ENCODE data around the gene MCC.

MCC gene

GRCh38 chr5:113156271-113156877 lies 331.9 kb downstream of the MCC start:
- no peak for DNase-seq (ENCODE audit: low read depth in 2 of 2, low spot score in 1 of 2)

- DNase-seq (ENCODE audit: low read depth in 2 of 2, low spot score in 1 of 2) = no peak
These were observed 334.6 kb downstream of the MCC start for GRCh38 chr5:113153512-113154097.

GRCh38 chr5:113152380-113152740 lies 335.9 kb downstream of the MCC start:
- no peak for DNase-seq (ENCODE audit: low read depth in 2 of 2, low spot score in 1 of 2)

- no peak for DNase-seq (ENCODE audit: low read depth in 2 of 2, low spot score in 1 of 2)
These were observed 336.4 kb downstream of the MCC start for GRCh38 chr5:113151641-113152379.

DNA sequence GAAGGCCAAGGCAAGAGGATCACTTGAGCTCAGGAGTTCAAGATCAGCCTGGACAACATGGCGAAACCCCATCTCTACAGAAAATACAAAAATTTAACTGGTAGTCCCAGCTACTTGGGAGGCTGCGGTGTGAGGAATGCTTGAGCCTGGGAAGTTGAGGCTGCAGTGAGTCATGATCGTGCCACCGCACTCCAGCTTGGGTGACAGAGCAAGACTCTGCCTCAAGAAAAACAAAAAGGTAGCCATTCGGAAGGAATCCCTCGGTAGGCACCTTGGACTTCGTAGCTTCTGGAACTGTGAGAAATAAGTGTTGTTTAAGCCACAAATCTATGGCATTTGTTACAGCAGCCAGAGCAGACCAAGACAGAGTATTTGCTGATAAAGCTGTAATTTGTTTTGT lies 337.4 kb downstream of the MCC start:
- DNase-seq (ENCODE audit: low read depth in 2 of 2, low spot score in 1 of 2) = no peak

DNA sequence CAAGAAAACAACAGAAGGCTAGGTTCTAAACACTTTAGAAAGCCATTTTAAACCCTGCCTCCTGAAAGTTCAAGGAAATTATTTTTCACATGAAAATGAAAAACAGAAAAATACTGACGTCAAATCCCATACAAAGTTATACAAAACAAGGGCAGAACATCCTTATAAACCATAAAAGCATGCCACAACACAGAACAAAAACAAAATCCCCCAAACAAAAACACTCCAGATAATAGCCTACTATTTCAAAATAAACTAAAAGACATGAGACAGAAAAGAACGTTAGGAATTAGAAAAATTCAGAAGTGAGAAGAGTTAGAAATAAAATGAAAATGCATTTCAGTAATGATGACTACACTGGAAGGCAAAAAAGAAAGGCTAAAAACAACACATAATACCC lies 338.0 kb downstream of the MCC start:
- no peak for DNase-seq (ENCODE audit: low read depth in 2 of 2, low spot score in 1 of 2)

GRCh38 chr5:113147537-113147936 lies 340.7 kb downstream of the MCC start:
- DNase-seq (ENCODE audit: low read depth in 2 of 2, low spot score in 1 of 2) = no peak

DNA sequence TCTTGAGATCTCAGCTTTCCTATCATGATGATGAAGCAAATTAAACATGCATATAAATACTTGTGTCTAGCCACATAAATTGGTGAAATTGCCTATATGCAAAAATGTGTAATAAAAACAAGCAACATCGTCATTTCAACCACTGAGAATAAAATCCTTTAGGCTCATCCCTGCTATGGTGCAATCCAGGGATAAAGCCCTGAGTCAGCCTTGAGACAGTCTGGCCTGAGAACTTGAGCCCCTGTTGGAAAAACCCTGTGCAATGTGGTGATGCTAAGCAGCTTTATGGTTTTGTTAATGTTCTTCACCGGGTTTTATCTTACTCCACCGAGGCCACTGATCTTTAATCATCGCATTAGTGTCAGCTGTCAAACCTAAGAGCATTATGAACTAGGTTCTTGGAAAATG lies 341.1 kb downstream of the MCC start:
- no peak for DNase-seq (ENCODE audit: low read depth in 2 of 2, low spot score in 1 of 2)

DNA sequence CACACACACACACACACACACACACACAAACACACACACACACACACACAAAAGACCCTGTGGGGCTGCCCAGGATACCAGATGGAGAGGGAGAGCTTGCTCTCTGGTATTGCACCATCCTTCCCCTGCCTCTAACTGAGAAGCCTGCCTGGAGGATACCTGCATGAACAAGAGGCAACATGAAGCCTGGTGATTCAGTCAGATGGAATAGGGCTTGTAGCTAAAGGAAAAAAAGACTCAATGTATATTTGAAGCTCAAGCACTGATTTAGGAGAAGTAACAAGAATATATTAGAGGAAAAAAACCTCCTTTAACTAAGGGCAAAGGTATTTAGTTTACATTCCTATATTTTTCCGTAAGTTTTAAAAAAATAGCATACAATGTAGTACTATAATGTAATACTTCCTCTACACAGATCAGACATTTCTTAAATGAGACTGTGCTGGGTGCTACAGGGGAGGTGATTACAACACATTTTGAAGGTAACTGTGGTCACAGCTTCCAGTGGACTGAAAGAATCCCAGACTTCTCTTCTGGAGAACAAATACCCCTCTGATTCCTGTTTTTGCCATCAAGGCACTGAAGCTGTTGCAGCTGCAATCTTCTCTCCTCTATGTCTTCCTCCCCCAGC lies 342.4 kb downstream of the MCC start:
- DNase-seq (ENCODE audit: low read depth in 2 of 2, low spot score in 1 of 2) = no peak

DNA sequence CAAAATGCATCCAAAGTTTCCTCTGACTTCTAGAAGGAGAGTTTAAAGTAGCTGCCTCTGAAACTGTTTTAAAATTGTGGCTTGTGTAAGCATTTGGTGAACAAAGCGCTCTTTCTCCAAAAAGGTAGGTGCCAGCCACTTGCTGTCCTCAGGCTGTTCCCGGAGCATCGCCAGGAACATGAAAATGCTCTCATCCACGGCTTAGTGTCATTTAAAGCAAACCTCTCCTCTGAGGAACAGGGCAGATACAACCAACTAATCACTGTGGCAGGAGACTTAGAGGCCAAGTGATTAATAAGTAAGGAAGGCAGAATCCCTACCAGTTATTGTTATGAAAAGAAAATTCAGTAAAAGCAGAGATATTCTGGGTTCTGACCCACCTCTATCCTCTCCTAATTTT lies 346.1 kb downstream of the MCC start:
- DNase-seq (ENCODE audit: low read depth in 2 of 2, low spot score in 1 of 2) = no peak

- no peak for DNase-seq (ENCODE audit: low read depth in 2 of 2, low spot score in 1 of 2)
These were observed 347.2 kb downstream of the MCC start for GRCh38 chr5:113140837-113141671.

- DNase-seq (ENCODE audit: low read depth in 2 of 2, low spot score in 1 of 2) = no peak
These were observed 354.9 kb downstream of the MCC start for GRCh38 chr5:113133211-113133975.

- no peak for DNase-seq (ENCODE audit: low read depth in 2 of 2, low spot score in 1 of 2)
These were observed 355.7 kb downstream of the MCC start for GRCh38 chr5:113132564-113132963.

DNA sequence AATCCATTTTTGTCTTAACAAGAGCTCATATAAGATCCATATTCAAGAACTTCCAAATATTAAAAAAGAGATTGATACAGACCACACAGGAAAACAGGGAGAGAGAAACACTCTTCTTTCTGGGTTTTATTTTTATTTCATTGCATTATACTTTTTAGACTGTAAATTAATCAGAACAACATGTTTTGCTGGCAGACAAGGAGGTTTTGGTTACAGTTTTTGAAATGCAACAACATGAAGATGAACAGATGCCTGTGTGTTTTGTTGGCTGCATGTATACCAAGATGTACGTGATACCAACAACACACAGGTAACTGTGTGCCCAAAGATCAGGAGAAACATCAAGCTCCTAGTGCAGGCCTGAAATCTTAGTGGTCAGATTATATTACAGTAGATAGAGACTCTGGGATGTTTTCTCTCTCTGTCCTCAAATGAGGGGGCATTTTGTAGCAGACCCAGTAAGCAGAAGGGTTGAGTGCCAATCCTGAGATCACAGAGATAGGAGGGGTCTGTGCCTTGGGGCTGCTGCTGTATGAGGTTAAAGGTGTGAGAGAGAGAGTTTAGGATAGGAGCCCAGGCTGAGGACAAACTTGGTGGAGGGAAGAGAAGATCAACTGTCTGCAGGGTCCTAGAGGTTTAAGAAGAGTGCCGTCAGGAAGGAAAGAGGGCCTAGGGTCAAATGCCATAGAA lies 359.5 kb downstream of the MCC start:
- DNase-seq (ENCODE audit: low read depth in 2 of 2, low spot score in 1 of 2) = no peak

DNA sequence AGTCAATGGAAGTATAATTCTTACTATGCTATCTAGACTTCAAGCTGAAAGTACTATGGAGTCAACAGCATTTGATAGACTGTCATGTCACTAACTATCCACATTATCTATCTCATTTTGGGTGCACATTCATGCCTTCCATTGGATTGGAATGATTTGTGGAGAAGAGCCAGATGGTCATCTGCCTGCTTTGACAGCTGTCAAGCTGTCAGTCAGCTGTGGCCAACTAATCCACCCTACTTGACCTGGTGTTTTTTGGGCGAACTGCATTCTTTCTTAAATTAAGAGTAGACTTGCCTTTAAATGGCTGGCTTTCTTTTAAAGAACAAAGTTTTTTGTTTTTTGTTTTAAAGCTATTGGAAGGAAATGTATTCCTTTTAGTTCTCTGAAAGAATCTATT lies 360.2 kb downstream of the MCC start:
- no peak for DNase-seq (ENCODE audit: low read depth in 2 of 2, low spot score in 1 of 2)

DNA sequence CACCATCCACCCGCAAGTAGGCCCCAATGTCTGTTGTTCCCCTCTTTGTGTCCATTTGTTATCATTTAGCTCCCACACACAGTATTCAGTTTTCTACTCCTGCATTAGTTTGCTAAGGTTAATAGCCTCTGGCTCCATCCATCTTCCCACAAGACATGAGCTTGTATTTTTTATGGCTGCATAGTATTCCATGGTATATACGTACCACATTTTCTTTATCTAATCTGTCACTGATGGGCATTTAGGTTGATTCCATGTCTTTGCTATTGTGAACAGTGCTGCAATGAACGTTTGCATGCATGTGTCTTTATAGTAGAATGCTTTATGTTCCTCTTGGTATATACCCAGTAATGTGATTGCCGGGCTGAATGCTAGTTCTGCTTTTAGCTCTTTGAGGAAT lies 361.2 kb downstream of the MCC start:
- no peak for DNase-seq (ENCODE audit: low read depth in 2 of 2, low spot score in 1 of 2)

DNA sequence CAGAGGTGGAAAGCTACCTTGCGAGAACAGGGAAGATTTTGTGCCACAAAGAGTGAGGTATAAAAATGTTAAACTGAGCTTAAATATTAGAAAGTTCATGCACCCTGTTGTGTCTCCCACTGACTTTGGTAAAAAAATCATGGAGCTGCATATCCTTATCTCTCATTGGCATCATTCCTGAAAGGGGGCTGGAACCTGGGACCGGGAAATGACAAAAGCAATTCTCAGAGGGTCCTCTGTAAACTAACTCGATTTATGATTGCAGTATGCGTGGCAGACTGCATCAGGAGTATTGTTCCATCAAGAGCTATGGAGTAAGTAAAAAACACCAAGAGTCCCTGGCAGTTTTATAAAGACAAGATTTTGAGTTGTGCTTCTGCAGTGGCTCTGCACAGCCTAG lies 362.9 kb downstream of the MCC start:
- DNase-seq (ENCODE audit: low read depth in 2 of 2, low spot score in 1 of 2) = no peak

DNA sequence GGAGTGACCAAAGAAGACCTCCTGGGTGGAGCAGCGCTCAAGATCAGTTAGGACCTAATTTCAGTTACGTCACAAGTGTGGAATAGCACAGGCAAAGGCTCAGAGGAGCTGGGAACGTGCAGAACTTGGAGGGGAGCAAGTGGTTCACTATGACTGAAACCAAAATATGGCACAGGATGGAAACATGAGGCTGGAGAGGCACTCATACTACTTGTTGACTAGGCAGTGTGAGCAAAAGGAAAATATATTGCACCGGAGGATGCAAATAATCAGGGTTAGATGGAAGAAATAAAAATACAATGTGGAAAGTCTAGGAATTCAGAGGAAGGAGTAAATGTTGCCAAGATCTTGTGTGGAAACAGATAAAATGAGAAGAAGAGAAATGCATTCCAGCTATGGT lies 363.3 kb downstream of the MCC start:
- DNase-seq (ENCODE audit: low read depth in 2 of 2, low spot score in 1 of 2) = no peak

DNA sequence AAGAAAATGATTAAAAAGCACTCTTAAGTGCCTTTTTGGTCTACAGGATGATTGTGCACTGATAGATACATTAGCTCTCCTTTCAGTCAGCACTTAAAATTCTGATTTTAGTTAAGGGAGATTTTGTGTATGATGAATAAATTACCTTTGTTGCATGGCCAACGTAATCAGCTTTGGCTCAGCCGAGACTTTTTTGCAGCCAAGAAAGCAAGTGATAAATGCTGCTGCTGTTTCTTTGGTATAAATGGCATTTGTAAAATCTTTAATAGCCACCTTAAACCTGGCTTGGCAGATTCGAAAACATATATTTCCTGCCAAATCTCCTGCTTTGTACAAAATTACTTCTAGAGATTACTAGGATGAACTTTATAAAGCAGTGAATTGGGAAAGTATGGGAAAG lies 364.0 kb downstream of the MCC start:
- DNase-seq (ENCODE audit: low read depth in 2 of 2, low spot score in 1 of 2) = no peak

- no peak for DNase-seq (ENCODE audit: low read depth in 2 of 2, low spot score in 1 of 2)
These were observed 364.6 kb downstream of the MCC start for GRCh38 chr5:113123618-113124017.

All from stimulated activated CD8-positive, alpha-beta memory T cell treated with anti-CD3 and anti-CD28 coated beads, Interleukin-4, amount 100 ng/mL, for 4 hours (primary cell).